22Rv1 (cell line): ENCODE data around the gene PANX2.

Experiments
- H3K27ac ChIP-seq: fragments of 450-650 bp; 2 replicates; pipeline ENCODE4 v1.5.1; 2017
- ZFX ChIP-seq: fragments of 450-650 bp; IDR thresholded peaks from 2 replicates; pipeline ENCODE4 v1.6.1; 2017; ENCODE audit warnings: antibody characterized with exemption, borderline replicate concordance
- TF ChIP-seq, protein P1 (sequence below): fragments of 450-650 bp; IDR thresholded peaks from 2 replicates; pipeline ENCODE4 v1.5.1; 2017; ENCODE audit warnings: mild to moderate bottlenecking

The PANX2 gene

GRCh38 chr22:50148991-50149721 is 21.4 kb upstream of the PANX2 start:
- TF ChIP-seq, protein P1, sequence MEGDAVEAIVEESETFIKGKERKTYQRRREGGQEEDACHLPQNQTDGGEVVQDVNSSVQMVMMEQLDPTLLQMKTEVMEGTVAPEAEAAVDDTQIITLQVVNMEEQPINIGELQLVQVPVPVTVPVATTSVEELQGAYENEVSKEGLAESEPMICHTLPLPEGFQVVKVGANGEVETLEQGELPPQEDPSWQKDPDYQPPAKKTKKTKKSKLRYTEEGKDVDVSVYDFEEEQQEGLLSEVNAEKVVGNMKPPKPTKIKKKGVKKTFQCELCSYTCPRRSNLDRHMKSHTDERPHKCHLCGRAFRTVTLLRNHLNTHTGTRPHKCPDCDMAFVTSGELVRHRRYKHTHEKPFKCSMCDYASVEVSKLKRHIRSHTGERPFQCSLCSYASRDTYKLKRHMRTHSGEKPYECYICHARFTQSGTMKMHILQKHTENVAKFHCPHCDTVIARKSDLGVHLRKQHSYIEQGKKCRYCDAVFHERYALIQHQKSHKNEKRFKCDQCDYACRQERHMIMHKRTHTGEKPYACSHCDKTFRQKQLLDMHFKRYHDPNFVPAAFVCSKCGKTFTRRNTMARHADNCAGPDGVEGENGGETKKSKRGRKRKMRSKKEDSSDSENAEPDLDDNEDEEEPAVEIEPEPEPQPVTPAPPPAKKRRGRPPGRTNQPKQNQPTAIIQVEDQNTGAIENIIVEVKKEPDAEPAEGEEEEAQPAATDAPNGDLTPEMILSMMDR, result peak; percentile 95
- TF ChIP-seq ZFX, result no peak
- H3K27ac ChIP-seq, result no peak overlapping the region

- TF ChIP-seq, protein P1, result no peak
- no peak for TF ChIP-seq ZFX
- H3K27ac ChIP-seq, result no peak overlapping the region
Measured at GRCh38 chr22:50150161-50151129, 20.1 kb upstream of the PANX2 start.

DNA sequence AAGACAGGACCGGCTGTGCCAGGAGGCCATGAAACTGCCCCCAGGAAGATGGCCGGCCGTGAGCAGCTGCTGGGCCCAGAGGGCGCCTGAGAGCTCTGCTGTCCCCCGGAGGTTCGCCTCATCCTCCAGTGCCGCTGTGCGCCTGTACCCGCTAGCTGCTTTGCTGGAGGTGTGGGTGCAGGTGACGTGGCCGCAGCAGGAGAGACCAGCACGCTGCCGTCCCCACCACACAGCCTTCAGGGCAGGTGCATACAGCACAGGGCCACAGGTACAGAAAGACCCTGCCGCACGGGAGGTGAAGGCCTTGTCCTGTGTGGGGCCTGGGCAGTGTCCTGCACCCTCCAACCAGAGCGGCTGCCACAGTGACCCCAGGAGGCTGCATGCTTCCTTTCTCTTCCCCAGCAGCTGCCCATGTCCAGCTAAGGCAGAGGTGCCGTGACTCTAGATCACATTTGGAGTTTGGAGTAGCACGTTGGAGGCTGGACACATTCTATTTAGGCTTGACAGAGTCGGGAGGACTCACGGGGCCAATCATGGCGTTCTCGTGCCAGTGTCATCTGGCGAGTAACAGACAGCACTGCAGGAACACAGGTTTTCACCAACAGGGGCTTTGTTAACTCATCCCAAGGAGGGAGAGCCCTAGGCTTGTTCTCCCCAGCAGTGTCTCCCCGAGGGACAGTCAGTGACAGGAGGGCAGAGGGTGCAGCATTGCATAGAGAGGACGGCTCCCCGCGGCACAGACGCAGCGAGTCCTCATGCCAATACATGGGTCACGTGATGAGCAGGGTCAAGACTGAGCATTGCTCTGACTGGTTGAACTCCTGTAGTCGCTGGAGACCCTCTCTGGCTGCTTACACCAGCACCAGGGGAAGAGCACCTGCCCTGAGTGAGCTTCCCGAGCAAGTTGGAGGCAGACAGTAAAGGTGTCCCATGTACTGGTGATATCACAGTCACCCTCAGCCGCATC is 18.7 kb upstream of the PANX2 start:
- no peak for TF ChIP-seq ZFX
- TF ChIP-seq, protein P1, result no peak
- H3K27ac ChIP-seq, result no peak overlapping the region

- H3K27ac ChIP-seq, result no peak overlapping the region
- TF ChIP-seq ZFX, result no peak
- TF ChIP-seq, protein P1, result no peak
Measured at GRCh38 chr22:50153056-50153755, 17.3 kb upstream of the PANX2 start.

- TF ChIP-seq ZFX, result no peak
- TF ChIP-seq, protein P1, result no peak
- H3K27ac ChIP-seq, result no peak overlapping the region
Measured at GRCh38 chr22:50153756-50154140, 16.8 kb upstream of the PANX2 start.

GRCh38 chr22:50157709-50158375 is 12.7 kb upstream of the PANX2 start:
- no peak for TF ChIP-seq ZFX
- TF ChIP-seq, protein P1, result no peak
- peak overlapping the region; percentile 61 for H3K27ac ChIP-seq
